Natural killer cell (primary cell): Measurements from ENCODE around the gene ABHD2. TPM values are rescaled to one million over a fixed set of nuclear protein-coding genes. Genes with fewer than 3 reads are reported as not detected.
A peak's percentile ranks its signal among the peaks of the same experiment; 100 is the strongest.
"Not testable (repeated sequence)": the region's sequence is repeated elsewhere in the genome, so short reads cannot be mapped to it uniquely, and the experiment has no call there.

Experiments
- ATAC-seq, 3 donors: fragments of 150-1000 bp in 2 of 3; fragments of 200-7000 bp in 1 of 3; cut with Tn5 transposase; 1 replicate in 1 of 3; 2 replicates in 2 of 3; pipeline ENCODE4 v1.10.0; 2021; ENCODE audit warnings: mild to moderate bottlenecking in 2 of 3, moderate library complexity in 2 of 3
- DNase-seq, 2 donors: peaks; one replicate each; pipeline versions ENCODE4 v3.0.0 to v3.0.0-alpha.2; 2013 to 2021; ENCODE audit warnings: mixed read lengths in 1 of 2
- H3K27ac ChIP-seq: one replicate; pipeline ENCODE4 v1.5.1; 2013; ENCODE audit warnings: mild to moderate bottlenecking, low read length
- H3K27me3 ChIP-seq: one replicate; pipeline ENCODE4 v1.6.1; 2013; ENCODE audit warnings: low read length; ENCODE audit not compliant: control insufficient read depth, insufficient read depth
- H3K36me3 ChIP-seq: one replicate; pipeline ENCODE4 v1.6.1; 2013; ENCODE audit warnings: low read length; ENCODE audit not compliant: control insufficient read depth, insufficient read depth
- H3K4me1 ChIP-seq: one replicate; pipeline ENCODE4 v1.6.1; 2013; ENCODE audit warnings: low read length; ENCODE audit not compliant: control insufficient read depth, insufficient read depth
- H3K4me3 ChIP-seq: one replicate; pipeline ENCODE4 v1.5.1; 2013; ENCODE audit warnings: low read length
- H3K9me3 ChIP-seq: one replicate; pipeline ENCODE4 v1.6.1; 2013; ENCODE audit warnings: low read length; ENCODE audit not compliant: control insufficient read depth, insufficient read depth
- H3K27ac Mint-ChIP-seq, 2 donors: one replicate each; pipeline ENCODE4 v1.8.0; 2022; ENCODE audit warnings: mild to moderate bottlenecking in 2 of 2, mixed read lengths in 2 of 2, moderate library complexity in 1 of 2
- H3K27me3 Mint-ChIP-seq, 2 donors: one replicate each; pipeline ENCODE4 v1.8.0; 2022; ENCODE audit warnings: low read depth in 2 of 2, mixed read lengths in 2 of 2
- H3K36me3 Mint-ChIP-seq: one replicate; pipeline ENCODE4 v1.8.0; 2022; ENCODE audit warnings: mixed read lengths
- H3K4me1 Mint-ChIP-seq, 2 donors: one replicate each; pipeline ENCODE4 v1.8.0; 2022; ENCODE audit warnings: mixed read lengths in 2 of 2
- H3K4me3 Mint-ChIP-seq: one replicate; pipeline ENCODE4 v1.8.0; 2022; ENCODE audit warnings: mild to moderate bottlenecking, moderate library complexity, mixed read lengths
- H3K9me3 Mint-ChIP-seq, 2 donors: one replicate each; pipeline ENCODE4 v1.8.0; 2022; ENCODE audit warnings: mixed read lengths in 2 of 2
- CTCF ChIP-seq: fragments of 200-600 bp; IDR thresholded peaks from one replicate; pipeline ENCODE4 v1.8.0; 2022; ENCODE audit warnings: antibody characterized with exemption
- WGBS: methylation state at CpG from one replicate; pipeline ENCODE4 v1.1.7; 2013; ENCODE audit warnings: missing lambda C conversion rate; ENCODE audit not compliant: insufficient coverage; 5-methylcytosine and 5-hydroxymethylcytosine counted together
- intact Hi-C: fragments of 100-400 bp; cut with micrococcal nuclease; formaldehyde crosslinking; loops from one replicate; pipeline ENCODE4 v1.14.2; 2022
- total RNA-seq, 4 donors: library from RNA; stranded (reverse); fragments of 120-200 nt in 1 of 4; gene quantifications; one replicate each; pipeline versions ENCODE4 v1.2.3 to v1.2.4, GENCODE V29; 2013 to 2022

ABHD2 gene
- total RNA-seq, 3 donors from 2014 or later (not counting 1 experiment from before 2014, with no cell fraction given) = 187 to 236 (median 191) TPM

GRCh38 chr15:89119489-89120478 is 31.5 kb downstream of the ABHD2 start:
- Histone ChIP-seq H3K36me3 (peaks cover 64% of the 10 kb centered on the region), H3K9me3 (no peaks in the 10 kb centered on the region), H3K27ac (no peak overlapping the region), H3K4me1 (no peaks in the 10 kb centered on the region), H3K27me3 (no peaks in the 10 kb centered on the region), H3K4me3 (no peak overlapping the region)
- Mint-ChIP-seq H3K4me3 (no peak overlapping the region), H3K27ac (peak overlapping the region; percentile 32 to 55), H3K27me3 (no peaks in the 10 kb centered on the region), H3K4me1 (peaks cover 45% of the 10 kb centered on the region in 2 donors), H3K36me3 (peaks cover 39% of the 10 kb centered on the region), H3K9me3 (no peaks in the 10 kb centered on the region)
- intact Hi-C loops = no loop called here
- DNase-seq = no peak
- WGBS = 90% methylated on average over 10 of the region's 12 CpGs
- ATAC-seq = no peak
- TF ChIP-seq CTCF = no peak

DNA sequence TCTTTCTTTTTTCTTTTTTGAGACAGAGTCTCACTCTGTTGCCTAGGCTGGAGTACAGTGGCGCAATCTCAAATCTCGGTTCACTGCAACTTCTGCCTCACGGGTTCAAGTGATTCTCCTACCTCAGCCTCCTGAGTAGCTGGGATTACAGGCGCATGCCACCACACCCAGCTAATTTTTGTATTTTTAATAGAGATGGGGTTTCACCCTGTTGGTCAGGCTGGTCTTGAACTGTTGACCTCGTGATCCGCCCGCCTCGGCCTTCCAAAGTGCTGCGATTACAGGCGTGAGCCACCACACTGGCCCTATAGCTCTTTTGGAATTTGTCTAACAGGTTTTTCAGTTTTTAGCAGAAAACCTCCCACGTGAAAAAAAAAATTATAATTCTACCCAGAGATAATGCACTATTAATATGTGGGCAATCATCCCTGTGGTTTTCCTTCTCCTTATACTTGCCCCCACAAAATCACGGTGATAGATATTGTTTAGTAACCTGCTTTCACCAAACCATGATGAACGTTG is 32.3 kb downstream of the ABHD2 start:
- H3K27me3 ChIP-seq, H3K4me1 ChIP-seq, H3K4me3 ChIP-seq, H3K27ac ChIP-seq, H3K27me3 Mint-ChIP-seq, ATAC-seq, intact Hi-C loops, H3K9me3 Mint-ChIP-seq, H3K4me3 Mint-ChIP-seq, DNase-seq, H3K9me3 ChIP-seq: not testable (repeated sequence)
- peaks cover 39% of the 10 kb centered on the region for H3K36me3 Mint-ChIP-seq
- peaks cover 62% of the 10 kb centered on the region for H3K36me3 ChIP-seq
- H3K4me1 Mint-ChIP-seq = peaks cover 40 to 46% of the 10 kb centered on the region in 2 donors
- WGBS = 98% methylated on average over 11 of the region's 13 CpGs
- H3K27ac Mint-ChIP-seq = peak overlapping the region; percentile 13 to 32

- 84% methylated on average over 2 of the region's 3 CpGs for WGBS
- no peak overlapping the region for H3K27ac ChIP-seq
- Mint-ChIP-seq H3K36me3 (peaks cover 44% of the 10 kb centered on the region), H3K27me3 (no peaks in the 10 kb centered on the region), H3K27ac (peak overlapping the region; percentile 13 to 64), H3K4me1 (peaks cover 37 to 49% of the 10 kb centered on the region in 2 donors), H3K4me3 (no peak overlapping the region), H3K9me3 (no peaks in the 10 kb centered on the region)
- DNase-seq (no peak), ATAC-seq (no peak)
- no peaks in the 10 kb centered on the region for H3K9me3 ChIP-seq
- H3K4me1 ChIP-seq = no peaks in the 10 kb centered on the region
- no peak overlapping the region for H3K4me3 ChIP-seq
- no peak for TF ChIP-seq CTCF
- H3K27me3 ChIP-seq = no peaks in the 10 kb centered on the region
- peaks cover 65% of the 10 kb centered on the region for H3K36me3 ChIP-seq
- intact Hi-C loops = no loop called here
These were observed 33.2 kb downstream of the ABHD2 start for GRCh38 chr15:89121414-89121813.

- peaks cover 32 to 43% of the 10 kb centered on the region in 2 donors for H3K4me1 Mint-ChIP-seq
- ATAC-seq = no peak
- Histone ChIP-seq H3K27ac (no peak overlapping the region), H3K36me3 (peaks cover 53% of the 10 kb centered on the region), H3K4me1 (no peaks in the 10 kb centered on the region), H3K9me3 (no peaks in the 10 kb centered on the region), H3K27me3 (no peaks in the 10 kb centered on the region), H3K4me3 (no peak overlapping the region)
- intact Hi-C loops = no loop called here
- H3K27me3 Mint-ChIP-seq = no peaks in the 10 kb centered on the region
- peak overlapping the region; percentile 13 to 64 for H3K27ac Mint-ChIP-seq
- peaks cover 37% of the 10 kb centered on the region for H3K36me3 Mint-ChIP-seq
- DNase-seq = no peak
- 93% methylated on average over 4 of the region's 4 CpGs for WGBS
- H3K9me3 Mint-ChIP-seq = no peaks in the 10 kb centered on the region
- no peak for TF ChIP-seq CTCF
- H3K4me3 Mint-ChIP-seq = no peak overlapping the region
These were observed 34.4 kb downstream of the ABHD2 start for GRCh38 chr15:89122505-89123180.
